Adrenal gland (tissue), 5 donors: ENCODE results near the gene XYLT1.

ENCODE experiments used
- CTCF ChIP-seq, 6 experiments: fragments of 450-650 bp in 4 of 6; fragments of 200-600 bp in 2 of 6; sonication (generic) in 1 of 6; IDR thresholded peaks; 1 replicate in 5 of 6; 2 replicates in 1 of 6; pipeline versions ENCODE4 v1.5.1 to v1.8.0; 2016 to 2021; ENCODE audit warnings: antibody characterized with exemption in 6 of 6, mild to moderate bottlenecking in 2 of 6, moderate library complexity in 1 of 6
- POLR2A ChIP-seq, 2 donors: fragments of 450-650 bp; IDR thresholded peaks; one replicate each; pipeline ENCODE4 v1.6.1; 2017; ENCODE audit warnings: antibody characterized with exemption in 2 of 2, mild to moderate bottlenecking in 2 of 2, moderate library complexity in 1 of 2
- donor health status: DM: no; HTN: no; CAD: no.

GRCh38 chr16:17265154-17265553, 205.6 kb downstream of the XYLT1 start:
- no peak for TF ChIP-seq CTCF (IDR thresholded peaks at IDR 0.05)
- no peak for TF ChIP-seq POLR2A (IDR thresholded peaks at IDR 0.05)
